ENCODE measurements around the gene POU3F2. TPM values are rescaled to one million over a fixed set of nuclear protein-coding genes. Genes with fewer than 3 reads are reported as not detected.
A peak's percentile ranks its signal among the peaks of the same experiment; 100 is the strongest.

Gene POU3F2
- total RNA-seq, 1 experiment from 2014 or later, result 6.3 TPM

DNA sequence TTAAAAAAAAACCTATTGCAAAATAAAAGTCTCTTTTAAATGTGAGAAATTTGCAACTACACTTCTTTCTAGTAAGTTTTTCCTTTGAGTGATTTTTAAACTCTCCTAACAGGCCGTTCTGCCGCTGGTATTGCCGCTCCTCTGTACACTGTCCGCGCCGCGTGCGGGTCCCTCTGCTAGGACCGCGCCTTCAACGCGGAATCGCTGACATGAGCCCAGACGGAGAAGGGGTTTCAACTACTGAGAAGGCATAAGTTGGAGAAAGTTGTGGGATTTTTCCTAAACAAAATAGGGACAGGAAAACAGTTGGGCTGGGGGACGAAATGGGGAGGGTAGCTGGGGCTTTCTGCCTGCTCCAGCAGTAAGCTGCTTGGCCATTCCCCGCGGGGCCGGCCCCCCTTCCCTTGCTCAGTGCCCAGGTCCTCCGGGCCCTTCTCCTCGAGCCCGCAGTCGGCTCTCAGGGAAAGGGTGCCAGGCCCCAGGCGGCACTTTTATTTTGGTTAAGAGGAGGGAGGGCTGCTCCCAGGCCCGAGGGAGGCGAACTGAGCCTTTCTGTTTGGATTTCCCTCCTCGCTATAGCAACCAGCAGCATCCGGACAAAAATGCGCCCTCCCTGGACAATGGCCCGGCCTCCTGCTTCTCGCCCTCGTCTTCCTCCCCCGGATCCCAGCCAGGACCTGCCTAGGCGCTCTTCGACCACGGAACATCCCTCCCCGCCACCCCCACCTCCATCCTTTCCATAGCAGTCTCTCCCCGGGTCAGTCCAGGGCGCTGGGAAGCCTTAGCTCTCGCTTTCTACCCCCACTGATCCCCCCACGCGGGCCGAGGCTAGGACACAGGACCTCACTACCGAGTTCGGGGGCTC is 6.8 kb upstream of the POU3F2 start:
- in situ Hi-C loops (cut with HindIII; ENCODE audit: low pct_unique_long_range_greater_than_20kb, low sequenced_read_pairs), result no loop called here
- no peak for DNase-seq (ENCODE audit: low read depth, low spot score)

DNA sequence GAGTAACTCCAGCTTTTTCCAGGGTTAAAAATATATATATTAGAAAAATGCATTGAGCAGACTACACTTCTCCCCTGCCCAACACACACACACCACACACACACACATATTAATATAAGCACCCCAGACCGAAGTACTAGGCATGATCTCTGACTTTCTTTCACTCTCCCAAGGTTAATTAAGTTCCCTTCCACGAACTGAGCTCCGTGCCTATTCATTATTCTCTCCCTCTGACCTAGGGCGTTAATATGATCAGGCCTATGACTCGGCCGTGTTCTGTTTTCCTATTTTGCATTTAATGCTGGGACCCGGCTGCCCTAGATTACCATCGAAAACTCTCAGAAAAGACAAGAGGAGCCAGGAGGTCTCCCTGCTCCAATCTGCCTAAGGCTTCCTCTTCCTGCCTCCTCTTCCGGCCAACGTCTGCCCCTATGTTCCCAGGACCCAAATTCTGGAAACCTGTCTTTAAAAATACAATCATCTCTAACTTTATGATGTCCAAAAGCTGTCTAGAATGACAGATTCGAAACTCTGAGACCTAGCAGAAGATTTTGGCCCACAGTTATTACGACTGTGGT is 6.1 kb upstream of the POU3F2 start:
- no peak for DNase-seq (ENCODE audit: low read depth, low spot score)
- in situ Hi-C loops (cut with HindIII; ENCODE audit: low pct_unique_long_range_greater_than_20kb, low sequenced_read_pairs), result no loop called here

DNA sequence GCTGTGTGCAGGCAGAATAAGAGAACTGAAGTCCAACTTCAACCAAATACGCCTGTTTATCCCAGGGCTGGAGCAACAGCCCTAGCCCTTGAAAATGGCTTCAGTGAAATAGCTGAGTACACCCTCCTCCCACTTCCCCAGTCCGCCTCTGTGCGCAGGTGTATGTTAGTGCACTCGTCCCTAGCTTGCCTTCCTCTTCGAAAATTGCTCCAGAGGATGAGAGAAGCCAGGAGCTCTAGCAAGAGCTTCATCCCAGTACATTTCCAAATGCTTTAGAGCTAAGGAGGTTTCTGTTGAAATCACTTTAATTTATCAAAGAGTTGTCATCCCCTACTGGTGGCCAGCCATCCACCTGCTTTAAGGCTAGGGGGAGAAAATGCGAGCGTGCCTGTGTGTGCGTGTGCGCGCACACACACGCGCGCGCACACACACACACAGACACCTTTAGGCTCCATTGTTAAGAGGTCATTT is 5.4 kb upstream of the POU3F2 start:
- no peak for DNase-seq (ENCODE audit: low read depth, low spot score)
- in situ Hi-C loops (cut with HindIII; ENCODE audit: low pct_unique_long_range_greater_than_20kb, low sequenced_read_pairs), result no loop called here

DNA sequence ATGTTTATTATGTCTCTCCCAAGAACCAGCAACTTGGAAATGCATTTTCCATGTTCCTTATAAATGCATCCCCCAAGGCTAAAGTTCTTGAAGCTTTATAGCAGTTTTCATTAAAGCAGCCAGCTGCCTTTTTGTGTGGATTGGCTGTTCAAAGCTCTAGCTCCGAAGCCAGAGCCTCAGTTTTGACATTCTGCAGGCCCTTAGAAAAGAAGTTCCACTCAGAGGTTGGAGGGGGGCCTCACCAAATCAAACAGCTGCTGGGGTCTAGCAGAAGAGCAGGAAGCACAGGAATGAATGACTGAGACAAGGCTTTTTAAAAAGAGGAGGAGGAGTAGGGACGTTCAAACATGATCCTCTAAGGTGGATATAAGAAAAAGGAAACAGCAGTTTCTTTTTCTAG is 4.2 kb upstream of the POU3F2 start:
- in situ Hi-C loops (cut with HindIII; ENCODE audit: low pct_unique_long_range_greater_than_20kb, low sequenced_read_pairs), result no loop called here
- no peak for DNase-seq (ENCODE audit: low read depth, low spot score)

DNA sequence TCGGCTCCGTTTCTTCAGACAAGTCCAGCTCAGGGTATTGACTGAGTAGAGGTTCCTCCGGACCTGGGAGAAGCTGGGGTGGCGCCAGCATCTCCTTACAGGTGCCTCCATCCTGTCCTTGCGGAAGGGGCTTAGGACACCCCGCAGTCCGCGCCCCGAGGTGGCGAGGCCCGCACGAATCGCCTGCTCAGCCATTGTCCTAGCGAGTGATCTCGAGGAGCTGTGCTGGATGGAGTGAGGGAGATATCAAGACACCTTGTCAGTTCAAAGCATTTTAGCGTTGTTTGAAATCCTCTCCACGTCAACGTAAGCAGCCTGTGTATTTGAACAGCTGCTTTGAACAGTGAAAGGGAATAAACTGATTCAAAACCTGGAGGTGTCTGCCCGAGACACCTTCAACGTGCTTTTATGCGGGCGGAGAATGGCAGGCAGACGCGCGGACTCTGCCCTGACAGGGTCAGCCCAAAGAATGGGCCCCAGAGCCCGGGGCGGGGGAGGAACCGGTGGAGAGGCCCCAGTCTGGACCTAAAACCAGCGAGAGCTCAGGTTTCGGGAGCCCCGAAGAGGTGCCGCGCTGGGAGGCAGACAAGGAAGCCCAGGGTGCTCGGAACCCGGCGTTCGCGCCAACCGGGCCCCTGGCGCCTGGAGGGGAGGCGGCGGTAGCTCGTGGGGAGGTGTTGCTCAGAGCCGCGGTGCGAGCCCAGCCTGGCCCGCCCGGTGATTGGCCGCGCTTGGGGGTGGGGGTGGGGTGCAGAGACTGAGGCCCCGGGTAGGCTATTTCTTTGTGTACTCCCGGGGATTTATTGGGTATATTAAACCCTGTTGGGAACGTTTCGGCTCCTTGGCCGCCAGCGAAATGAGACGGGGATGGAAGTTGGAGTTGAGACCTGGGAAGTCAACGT is 3.1 kb upstream of the POU3F2 start:
- DNase-seq (ENCODE audit: low read depth, low spot score), result no peak
- in situ Hi-C loops (cut with HindIII; ENCODE audit: low pct_unique_long_range_greater_than_20kb, low sequenced_read_pairs), result no loop called here

DNA sequence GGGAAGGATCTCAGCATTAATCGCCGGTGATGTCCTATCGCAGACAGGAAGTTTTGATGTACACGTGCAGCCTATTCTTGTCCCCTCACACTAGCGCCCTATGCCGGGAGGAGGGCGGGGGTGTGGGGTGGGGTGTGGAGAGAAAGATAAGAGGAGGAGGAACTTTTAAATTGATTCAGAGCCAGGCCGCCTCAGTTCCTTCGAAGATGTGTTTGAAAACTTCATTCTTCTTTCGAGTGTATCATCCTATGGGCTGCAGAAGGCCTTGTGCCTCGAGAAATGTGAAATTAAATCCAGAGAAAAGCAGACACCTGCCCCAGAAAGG is 2.5 kb upstream of the POU3F2 start:
- no peak for DNase-seq (ENCODE audit: low read depth, low spot score)
- in situ Hi-C loops (cut with HindIII; ENCODE audit: low pct_unique_long_range_greater_than_20kb, low sequenced_read_pairs), result no loop called here

DNA sequence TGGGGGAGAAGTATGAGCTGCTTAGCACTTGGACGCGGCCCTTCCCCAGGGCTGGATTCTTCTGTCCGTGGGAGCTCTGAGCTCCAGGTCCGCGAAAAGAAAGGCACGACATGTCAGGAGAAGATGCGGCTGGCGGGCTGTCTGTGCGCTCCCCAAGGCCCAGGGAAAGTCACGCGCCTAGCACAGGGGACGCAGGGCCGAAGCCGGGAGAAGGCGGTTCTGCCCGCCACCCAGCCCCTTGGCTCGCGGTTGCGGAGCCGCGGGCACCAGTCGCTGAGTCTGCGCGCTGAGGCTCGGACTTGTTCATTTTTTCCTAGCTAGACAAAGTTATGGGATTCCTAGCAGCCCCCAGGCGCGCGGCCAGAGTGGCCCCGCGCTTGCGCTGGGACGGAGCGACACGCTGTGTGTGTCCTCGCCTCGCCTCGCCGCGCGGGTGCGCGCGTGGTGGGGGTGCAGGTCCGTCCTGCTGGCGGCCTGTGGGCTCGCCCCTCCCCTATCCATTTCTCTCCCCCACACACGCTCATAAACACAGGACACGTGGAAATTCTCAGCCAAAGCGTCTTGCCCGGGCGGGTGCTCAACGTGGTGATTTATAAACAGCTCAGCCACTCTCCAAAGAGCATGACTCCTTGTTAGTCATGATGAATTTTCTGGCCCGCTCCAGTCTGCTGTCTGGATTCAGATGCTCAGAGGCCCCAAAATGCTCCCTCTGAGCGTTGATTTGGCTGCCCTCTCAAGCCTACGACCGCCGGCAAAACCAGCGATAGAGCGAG is 1.9 kb upstream of the POU3F2 start:
- DNase-seq (ENCODE audit: low read depth, low spot score), result no peak
- in situ Hi-C loops (cut with HindIII; ENCODE audit: low pct_unique_long_range_greater_than_20kb, low sequenced_read_pairs), result no loop called here

DNA sequence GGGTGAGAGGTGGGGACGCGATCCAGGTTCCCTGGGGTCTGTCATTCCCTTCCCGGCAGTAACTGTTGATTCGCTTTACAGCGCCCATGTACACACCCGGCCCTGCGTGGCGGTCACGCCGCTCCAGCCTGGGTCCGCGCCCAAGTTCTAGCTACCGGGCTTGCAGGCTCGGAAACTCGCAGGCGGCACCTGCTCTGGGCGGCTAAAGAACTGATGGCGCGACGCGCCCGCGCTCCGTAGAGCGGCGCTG is 1.4 kb upstream of the POU3F2 start:
- no peak for DNase-seq (ENCODE audit: low read depth, low spot score)
- in situ Hi-C loops (cut with HindIII; ENCODE audit: low pct_unique_long_range_greater_than_20kb, low sequenced_read_pairs), result no loop called here

DNA sequence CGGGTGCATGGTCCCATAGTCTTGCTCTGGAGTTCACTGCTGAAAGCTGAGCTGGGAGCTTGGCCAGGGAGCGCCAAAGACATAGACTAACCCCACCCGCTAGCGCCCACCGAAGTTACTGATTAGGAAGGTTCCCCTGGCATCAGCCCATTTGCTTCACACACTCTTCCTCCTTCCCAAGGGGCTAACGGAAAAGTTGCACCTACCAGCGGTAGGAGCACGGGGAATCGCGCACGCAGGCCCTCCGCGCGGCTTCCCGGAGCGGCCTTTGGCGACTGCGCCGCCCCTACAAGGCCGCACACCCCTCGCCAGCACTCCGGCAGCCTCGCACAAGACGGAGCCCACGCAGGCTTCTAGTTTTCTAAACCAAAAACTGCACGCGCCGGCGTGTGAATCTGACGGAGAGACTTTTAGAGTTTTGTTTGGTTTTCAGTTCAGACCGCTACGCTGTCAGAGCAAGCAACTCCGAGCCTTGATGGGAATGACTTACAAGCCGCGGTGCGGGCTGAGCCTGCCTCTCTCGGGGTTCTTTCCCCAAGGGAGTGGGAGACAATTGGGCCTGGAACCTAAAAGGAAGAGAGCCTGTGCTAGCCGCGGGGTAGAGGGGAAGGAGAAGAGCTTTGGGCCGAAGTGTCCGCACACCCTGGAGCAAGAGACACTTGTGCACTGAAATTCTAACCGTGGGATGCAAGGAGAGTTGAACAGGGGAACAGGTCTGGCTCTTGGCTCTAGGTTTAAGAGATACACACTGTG is 891 bp upstream of the POU3F2 start:
- in situ Hi-C loops (cut with HindIII; ENCODE audit: low pct_unique_long_range_greater_than_20kb, low sequenced_read_pairs), result no loop called here
- DNase-seq (ENCODE audit: low read depth, low spot score), result peak; percentile 10

DNA sequence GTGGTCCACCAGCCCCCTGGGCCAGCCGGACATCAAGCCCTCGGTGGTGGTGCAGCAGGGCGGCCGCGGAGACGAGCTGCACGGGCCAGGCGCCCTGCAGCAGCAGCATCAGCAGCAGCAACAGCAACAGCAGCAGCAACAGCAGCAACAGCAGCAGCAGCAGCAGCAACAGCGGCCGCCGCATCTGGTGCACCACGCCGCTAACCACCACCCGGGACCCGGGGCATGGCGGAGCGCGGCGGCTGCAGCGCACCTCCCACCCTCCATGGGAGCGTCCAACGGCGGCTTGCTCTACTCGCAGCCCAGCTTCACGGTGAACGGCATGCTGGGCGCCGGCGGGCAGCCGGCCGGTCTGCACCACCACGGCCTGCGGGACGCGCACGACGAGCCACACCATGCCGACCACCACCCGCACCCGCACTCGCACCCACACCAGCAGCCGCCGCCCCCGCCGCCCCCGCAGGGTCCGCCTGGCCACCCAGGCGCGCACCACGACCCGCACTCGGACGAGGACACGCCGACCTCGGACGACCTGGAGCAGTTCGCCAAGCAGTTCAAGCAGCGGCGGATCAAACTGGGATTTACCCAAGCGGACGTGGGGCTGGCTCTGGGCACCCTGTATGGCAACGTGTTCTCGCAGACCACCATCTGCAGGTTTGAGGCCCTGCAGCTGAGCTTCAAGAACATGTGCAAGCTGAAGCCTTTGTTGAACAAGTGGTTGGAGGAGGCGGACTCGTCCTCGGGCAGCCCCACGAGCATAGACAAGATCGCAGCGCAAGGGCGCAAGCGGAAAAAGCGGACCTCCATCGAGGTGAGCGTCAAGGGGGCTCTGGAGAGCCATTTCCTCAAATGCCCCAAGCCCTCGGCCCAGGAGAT is 1.0 kb downstream of the POU3F2 start:
- in situ Hi-C loops (cut with HindIII; ENCODE audit: low pct_unique_long_range_greater_than_20kb, low sequenced_read_pairs), result no loop called here
- DNase-seq (ENCODE audit: low read depth, low spot score), result peak; percentile 27

DNA sequence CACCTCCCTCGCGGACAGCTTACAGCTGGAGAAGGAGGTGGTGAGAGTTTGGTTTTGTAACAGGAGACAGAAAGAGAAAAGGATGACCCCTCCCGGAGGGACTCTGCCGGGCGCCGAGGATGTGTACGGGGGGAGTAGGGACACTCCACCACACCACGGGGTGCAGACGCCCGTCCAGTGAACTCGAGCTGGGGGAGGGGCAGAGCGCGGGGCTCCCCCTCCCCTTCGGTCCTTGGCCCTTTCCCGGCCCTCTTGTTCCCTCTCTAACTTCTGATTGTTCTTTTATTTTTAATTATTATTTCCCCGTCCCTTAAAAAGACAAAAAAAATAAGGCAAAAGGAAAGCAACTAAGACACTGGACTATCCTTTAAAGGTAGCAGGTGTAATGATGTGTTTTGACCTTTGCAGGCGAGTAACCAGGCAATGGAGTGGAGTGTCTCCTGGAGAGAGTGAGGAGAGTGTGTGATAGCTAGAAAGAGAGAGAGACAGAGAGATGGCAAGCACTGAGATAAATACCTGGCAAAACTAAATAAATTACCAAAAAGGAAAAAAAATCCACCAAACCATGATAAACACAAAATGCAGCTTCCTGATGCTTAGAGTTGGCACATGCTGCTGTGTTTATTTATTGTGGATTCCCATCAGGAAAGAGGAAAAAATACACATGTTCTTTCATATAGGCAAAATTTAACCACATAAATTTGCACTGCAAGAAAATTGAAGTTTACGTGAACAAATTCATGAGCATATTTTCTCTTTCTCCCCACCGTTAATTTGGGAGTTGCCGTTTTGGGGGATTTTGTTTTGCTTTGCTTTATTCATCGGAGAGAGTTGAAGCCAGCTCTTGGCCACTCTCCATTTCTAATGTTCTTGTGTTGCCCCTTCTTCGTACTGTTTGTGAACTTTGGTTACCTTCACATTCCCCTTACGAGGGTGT is 1.9 kb downstream of the POU3F2 start:
- DNase-seq (ENCODE audit: low read depth, low spot score), result peak; percentile 31
- in situ Hi-C loops (cut with HindIII; ENCODE audit: low pct_unique_long_range_greater_than_20kb, low sequenced_read_pairs), result no loop called here

DNA sequence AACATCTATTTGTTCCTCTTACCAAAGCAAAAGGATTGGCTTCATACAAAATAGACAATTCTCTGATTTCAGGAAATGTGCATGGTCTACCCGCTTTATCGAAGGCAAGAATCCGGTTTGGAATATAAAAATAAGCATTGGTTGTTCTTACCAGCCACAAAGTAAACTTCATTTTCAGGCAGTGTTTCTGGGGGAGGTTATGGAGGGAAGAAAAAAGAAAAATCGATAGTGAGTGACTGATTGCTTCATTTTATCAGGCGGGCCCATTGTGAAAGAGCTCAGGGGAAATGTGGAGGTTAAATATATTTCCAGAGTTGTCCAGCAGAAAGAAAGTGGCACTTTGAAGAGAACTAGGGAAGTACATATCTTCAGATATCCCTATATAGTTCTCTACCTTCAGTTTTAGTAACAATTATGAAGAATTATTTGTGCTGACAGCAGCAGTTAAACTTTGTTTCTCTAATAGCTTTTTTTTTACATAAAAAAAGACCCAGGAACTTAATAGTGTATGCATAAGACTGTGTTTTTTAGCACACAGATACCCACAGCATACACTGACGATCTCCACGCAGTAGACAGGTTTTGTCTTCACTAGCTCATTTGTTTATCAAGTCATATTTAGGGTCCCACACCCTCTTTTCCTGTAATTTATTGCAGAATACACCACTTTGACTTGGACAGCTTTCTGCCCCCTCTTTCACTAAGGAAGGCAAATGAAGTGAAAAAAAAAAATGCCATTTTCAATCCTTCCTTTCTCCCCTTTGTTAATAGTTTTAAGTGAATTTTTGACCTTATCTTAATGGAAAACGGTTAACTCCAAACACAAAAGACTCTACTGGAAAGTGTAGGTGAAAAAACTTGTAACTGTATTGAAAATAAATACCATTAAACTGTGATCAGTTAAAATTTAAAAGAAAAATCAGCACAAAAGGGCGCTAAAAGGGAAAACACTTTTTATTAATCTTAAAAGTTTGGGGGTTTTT is 2.9 kb downstream of the POU3F2 start:
- DNase-seq (ENCODE audit: low read depth, low spot score), result peak; percentile 47
- in situ Hi-C loops (cut with HindIII; ENCODE audit: low pct_unique_long_range_greater_than_20kb, low sequenced_read_pairs), result no loop called here

DNA sequence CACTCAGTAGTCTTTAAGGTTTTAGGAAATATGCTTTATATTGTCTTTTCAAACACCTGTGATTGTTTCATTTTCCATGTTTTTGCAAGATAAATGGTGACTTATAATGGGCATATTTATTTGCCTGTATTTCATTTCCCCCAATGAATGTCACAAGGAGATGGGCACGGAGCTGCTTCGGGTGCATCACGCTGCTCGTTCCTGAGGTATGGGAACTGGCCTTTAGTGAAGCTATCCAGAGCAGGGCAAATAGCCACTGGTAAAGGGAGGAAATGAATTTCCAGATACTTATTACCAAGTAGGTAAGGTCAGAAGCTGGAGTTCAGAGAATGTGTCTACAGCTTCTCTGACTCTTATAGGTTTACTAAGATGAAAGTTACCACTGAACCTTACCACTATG is 3.7 kb downstream of the POU3F2 start:
- in situ Hi-C loops (cut with HindIII; ENCODE audit: low pct_unique_long_range_greater_than_20kb, low sequenced_read_pairs), result no loop called here
- peak; percentile 32 for DNase-seq (ENCODE audit: low read depth, low spot score)

DNA sequence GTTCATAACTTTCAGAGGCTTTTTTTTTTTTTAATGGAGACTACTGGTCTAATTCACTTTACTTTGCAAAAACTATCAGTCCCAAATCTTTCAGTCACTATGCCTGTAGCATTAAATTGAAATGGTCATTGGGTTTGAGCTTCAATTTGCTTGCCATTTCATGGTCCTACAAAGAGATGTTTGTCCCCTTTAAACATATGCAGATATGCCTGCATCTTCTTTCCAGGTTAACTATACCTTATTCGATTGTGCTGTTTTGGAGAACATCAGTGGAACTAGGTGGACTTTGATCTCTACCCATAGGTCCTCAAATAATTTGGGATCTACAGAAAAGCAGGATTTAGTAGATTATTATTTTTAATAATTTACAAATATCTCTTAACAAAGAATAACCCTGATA is 4.6 kb downstream of the POU3F2 start:
- in situ Hi-C loops (cut with HindIII; ENCODE audit: low pct_unique_long_range_greater_than_20kb, low sequenced_read_pairs), result no loop called here
- no peak for DNase-seq (ENCODE audit: low read depth, low spot score)
